HEK293 (cell line): ENCODE results near the gene PHKG1.

Experiments
- EGR2 ChIP-seq: fragments of 450-650 bp; formaldehyde crosslinking; IDR thresholded peaks from 2 replicates; pipeline ENCODE4 v1.5.1; 2016; ENCODE audit warnings: low read depth, missing biosample characterization, missing genetic modification characterization
- GLI4 ChIP-seq: fragments of 450-650 bp; formaldehyde crosslinking; IDR thresholded peaks from 2 replicates; pipeline ENCODE4 v1.5.1; 2016; ENCODE audit warnings: missing biosample characterization, missing genetic modification characterization
- KLF1 ChIP-seq: fragments of 450-650 bp; formaldehyde crosslinking; IDR thresholded peaks from 2 replicates; pipeline ENCODE4 v1.5.1; 2016; ENCODE audit warnings: missing biosample characterization, missing genetic modification characterization
- KLF16 ChIP-seq: fragments of 450-650 bp; formaldehyde crosslinking; IDR thresholded peaks from 2 replicates; pipeline ENCODE4 v1.5.1; 2017; ENCODE audit warnings: missing biosample characterization, missing genetic modification characterization
- KLF17 ChIP-seq: fragments of 450-650 bp; formaldehyde crosslinking; IDR thresholded peaks from 2 replicates; pipeline ENCODE4 v1.5.1; 2016; ENCODE audit warnings: missing biosample characterization, missing genetic modification characterization
- KLF7 ChIP-seq: fragments of 450-650 bp; formaldehyde crosslinking; IDR thresholded peaks from 2 replicates; pipeline ENCODE4 v1.5.1; 2016; ENCODE audit warnings: missing biosample characterization, missing genetic modification characterization, borderline replicate concordance
- KLF8 ChIP-seq: fragments of 450-650 bp; formaldehyde crosslinking; IDR thresholded peaks from 2 replicates; pipeline ENCODE4 v1.5.1; 2016; ENCODE audit warnings: missing biosample characterization, missing genetic modification characterization
- PRDM10 ChIP-seq: fragments of 450-650 bp; formaldehyde crosslinking; IDR thresholded peaks from 2 replicates; pipeline ENCODE4 v1.5.1; 2016; ENCODE audit warnings: missing biosample characterization, missing genetic modification characterization
- SCRT1 ChIP-seq: fragments of 450-650 bp; formaldehyde crosslinking; IDR thresholded peaks from 2 replicates; pipeline ENCODE4 v1.5.1; 2016; ENCODE audit warnings: missing biosample characterization, missing genetic modification characterization, borderline replicate concordance
- SETDB1 ChIP-seq: IDR thresholded peaks from one replicate; pipeline ENCODE4 v1.6.1; 2017; ENCODE audit warnings: mild to moderate bottlenecking, low read length, moderate library complexity, mixed read lengths; ENCODE audit not compliant: insufficient read length
- SP7 ChIP-seq: fragments of 450-650 bp; formaldehyde crosslinking; IDR thresholded peaks from 2 replicates; pipeline ENCODE4 v1.5.1; 2016; ENCODE audit warnings: missing biosample characterization, missing genetic modification characterization
- ZFP69B ChIP-seq: fragments of 450-650 bp; formaldehyde crosslinking; IDR thresholded peaks from 2 replicates; pipeline ENCODE4 v1.5.1; 2016; ENCODE audit warnings: missing biosample characterization, missing genetic modification characterization
- ZNF155 ChIP-seq: fragments of 450-650 bp; formaldehyde crosslinking; IDR thresholded peaks from 2 replicates; pipeline ENCODE4 v1.5.1; 2016; ENCODE audit warnings: missing biosample characterization, missing genetic modification characterization
- ZNF266 ChIP-seq: fragments of 450-650 bp; formaldehyde crosslinking; IDR thresholded peaks from 2 replicates; pipeline ENCODE4 v1.5.1; 2016; ENCODE audit warnings: missing biosample characterization, missing genetic modification characterization, low read depth
- ZNF404 ChIP-seq: fragments of 450-650 bp; formaldehyde crosslinking; IDR thresholded peaks from 2 replicates; pipeline ENCODE4 v1.5.1; 2017; ENCODE audit warnings: missing biosample characterization, missing genetic modification characterization
- ZNF529 ChIP-seq: fragments of 450-650 bp; formaldehyde crosslinking; IDR thresholded peaks from 2 replicates; pipeline ENCODE4 v1.5.1; 2017; ENCODE audit warnings: missing genetic modification characterization, missing biosample characterization; ENCODE audit not compliant: insufficient replicate concordance
- ZNF530 ChIP-seq: fragments of 450-650 bp; formaldehyde crosslinking; IDR thresholded peaks from 2 replicates; pipeline ENCODE4 v1.5.1; 2016; ENCODE audit warnings: low read depth, missing biosample characterization, missing genetic modification characterization
- ZNF560 ChIP-seq: fragments of 450-650 bp; formaldehyde crosslinking; IDR thresholded peaks from 2 replicates; pipeline ENCODE4 v1.5.1; 2017; ENCODE audit warnings: missing biosample characterization, missing genetic modification characterization, borderline replicate concordance
- ZNF776 ChIP-seq: fragments of 450-650 bp; formaldehyde crosslinking; IDR thresholded peaks from 2 replicates; pipeline ENCODE4 v1.5.0; 2017; ENCODE audit warnings: missing biosample characterization, missing genetic modification characterization, borderline replicate concordance
- ZXDB ChIP-seq: fragments of 450-650 bp; formaldehyde crosslinking; IDR thresholded peaks from 2 replicates; pipeline ENCODE4 v1.5.1; 2016; ENCODE audit warnings: missing biosample characterization, missing genetic modification characterization
- TF ChIP-seq, protein P1 (sequence below): fragments of 450-650 bp; formaldehyde crosslinking; IDR thresholded peaks from 2 replicates; pipeline ENCODE4 v1.5.1; 2016; ENCODE audit warnings: missing biosample characterization, missing genetic modification characterization
- TF ChIP-seq, protein P2 (sequence below): fragments of 450-650 bp; formaldehyde crosslinking; optimal IDR thresholded peaks from 2 replicates; pipeline ENCODE3; 2016; ENCODE audit warnings: missing biosample characterization, mild to moderate bottlenecking, missing genetic modification characterization
- TF ChIP-seq, protein P3 (sequence below): fragments of 450-650 bp; formaldehyde crosslinking; IDR thresholded peaks from 2 replicates; pipeline ENCODE4 v1.5.1; 2016; ENCODE audit warnings: missing biosample characterization, missing genetic modification characterization
- TF ChIP-seq, protein P4 (sequence below): fragments of 450-650 bp; formaldehyde crosslinking; conservative IDR thresholded peaks from 2 replicates; pipeline ENCODE4 v1.5.1; 2016; ENCODE audit warnings: low read depth, missing biosample characterization, missing genetic modification characterization

PHKG1 gene

GRCh38 chr7:56051339-56052191, 41.2 kb downstream of the PHKG1 start, which contains the start of the genes CCT6A and PSPH (continued):
- 0 out of 2 replicates have a peak, but pooled peaks have one; percentile 42 for TF ChIP-seq KLF17 (tag by site-specific recombination)
- TF ChIP-seq, protein P1, sequence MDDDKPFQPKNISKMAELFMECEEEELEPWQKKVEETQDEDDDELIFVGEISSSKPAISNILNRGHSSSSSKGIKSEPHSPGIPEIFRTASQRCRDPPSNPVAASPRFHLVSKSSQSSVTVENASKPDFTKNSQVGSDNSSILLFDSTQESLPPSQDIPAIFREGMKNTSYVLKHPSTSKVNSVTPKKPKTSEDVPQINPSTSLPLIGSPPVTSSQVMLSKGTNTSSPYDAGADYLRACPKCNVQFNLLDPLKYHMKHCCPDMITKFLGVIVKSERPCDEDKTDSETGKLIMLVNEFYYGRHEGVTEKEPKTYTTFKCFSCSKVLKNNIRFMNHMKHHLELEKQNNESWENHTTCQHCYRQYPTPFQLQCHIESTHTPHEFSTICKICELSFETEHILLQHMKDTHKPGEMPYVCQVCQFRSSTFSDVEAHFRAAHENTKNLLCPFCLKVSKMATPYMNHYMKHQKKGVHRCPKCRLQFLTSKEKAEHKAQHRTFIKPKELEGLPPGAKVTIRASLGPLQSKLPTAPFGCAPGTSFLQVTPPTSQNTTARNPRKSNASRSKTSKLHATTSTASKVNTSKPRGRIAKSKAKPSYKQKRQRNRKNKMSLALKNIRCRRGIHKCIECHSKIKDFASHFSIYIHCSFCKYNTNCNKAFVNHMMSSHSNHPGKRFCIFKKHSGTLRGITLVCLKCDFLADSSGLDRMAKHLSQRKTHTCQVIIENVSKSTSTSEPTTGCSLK (tag by site-specific recombination) = no peak
- no peak for TF ChIP-seq ZNF776
- TF ChIP-seq ZNF155 (tag by site-specific recombination) = no peak
- peak; percentile 82 for TF ChIP-seq KLF8 (tag by site-specific recombination)
- TF ChIP-seq, protein P2, sequence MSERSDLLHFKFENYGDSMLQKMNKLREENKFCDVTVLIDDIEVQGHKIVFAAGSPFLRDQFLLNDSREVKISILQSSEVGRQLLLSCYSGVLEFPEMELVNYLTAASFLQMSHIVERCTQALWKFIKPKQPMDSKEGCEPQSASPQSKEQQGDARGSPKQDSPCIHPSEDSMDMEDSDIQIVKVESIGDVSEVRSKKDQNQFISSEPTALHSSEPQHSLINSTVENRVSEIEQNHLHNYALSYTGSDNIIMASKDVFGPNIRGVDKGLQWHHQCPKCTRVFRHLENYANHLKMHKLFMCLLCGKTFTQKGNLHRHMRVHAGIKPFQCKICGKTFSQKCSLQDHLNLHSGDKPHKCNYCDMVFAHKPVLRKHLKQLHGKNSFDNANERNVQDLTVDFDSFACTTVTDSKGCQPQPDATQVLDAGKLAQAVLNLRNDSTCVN (tag by site-specific recombination) = peak; percentile 90
- peak; percentile 79 for TF ChIP-seq ZXDB (tag by site-specific recombination)
- no peak for TF ChIP-seq ZNF560 (tag by site-specific recombination)
- TF ChIP-seq, protein P3, sequence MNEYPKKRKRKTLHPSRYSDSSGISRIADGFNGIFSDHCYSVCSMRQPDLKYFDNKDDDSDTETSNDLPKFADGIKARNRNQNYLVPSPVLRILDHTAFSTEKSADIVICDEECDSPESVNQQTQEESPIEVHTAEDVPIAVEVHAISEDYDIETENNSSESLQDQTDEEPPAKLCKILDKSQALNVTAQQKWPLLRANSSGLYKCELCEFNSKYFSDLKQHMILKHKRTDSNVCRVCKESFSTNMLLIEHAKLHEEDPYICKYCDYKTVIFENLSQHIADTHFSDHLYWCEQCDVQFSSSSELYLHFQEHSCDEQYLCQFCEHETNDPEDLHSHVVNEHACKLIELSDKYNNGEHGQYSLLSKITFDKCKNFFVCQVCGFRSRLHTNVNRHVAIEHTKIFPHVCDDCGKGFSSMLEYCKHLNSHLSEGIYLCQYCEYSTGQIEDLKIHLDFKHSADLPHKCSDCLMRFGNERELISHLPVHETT = no peak
- 0 out of 2 replicates have a peak, but pooled peaks have one; percentile 18 for TF ChIP-seq KLF16
- TF ChIP-seq ZNF529 (tag by site-specific recombination) = no peak
- TF ChIP-seq EGR2 (tag by site-specific recombination) = peak; percentile 76
- TF ChIP-seq KLF7 = no peak
- 0 out of 2 replicates have a peak, but pooled peaks have one; percentile 24 for TF ChIP-seq KLF1
- TF ChIP-seq PRDM10 = peak; percentile 50
- no peak for TF ChIP-seq SCRT1
- TF ChIP-seq GLI4 (tag by site-specific recombination) = peak; percentile 94
- TF ChIP-seq ZFP69B (tag by site-specific recombination) = peak; percentile 47; the same call in 1 of the 2 replicates
- no peak for TF ChIP-seq ZNF404
- TF ChIP-seq ZNF266 (tag by site-specific recombination) = no peak
- TF ChIP-seq SETDB1 = no peak
- TF ChIP-seq, protein P4, sequence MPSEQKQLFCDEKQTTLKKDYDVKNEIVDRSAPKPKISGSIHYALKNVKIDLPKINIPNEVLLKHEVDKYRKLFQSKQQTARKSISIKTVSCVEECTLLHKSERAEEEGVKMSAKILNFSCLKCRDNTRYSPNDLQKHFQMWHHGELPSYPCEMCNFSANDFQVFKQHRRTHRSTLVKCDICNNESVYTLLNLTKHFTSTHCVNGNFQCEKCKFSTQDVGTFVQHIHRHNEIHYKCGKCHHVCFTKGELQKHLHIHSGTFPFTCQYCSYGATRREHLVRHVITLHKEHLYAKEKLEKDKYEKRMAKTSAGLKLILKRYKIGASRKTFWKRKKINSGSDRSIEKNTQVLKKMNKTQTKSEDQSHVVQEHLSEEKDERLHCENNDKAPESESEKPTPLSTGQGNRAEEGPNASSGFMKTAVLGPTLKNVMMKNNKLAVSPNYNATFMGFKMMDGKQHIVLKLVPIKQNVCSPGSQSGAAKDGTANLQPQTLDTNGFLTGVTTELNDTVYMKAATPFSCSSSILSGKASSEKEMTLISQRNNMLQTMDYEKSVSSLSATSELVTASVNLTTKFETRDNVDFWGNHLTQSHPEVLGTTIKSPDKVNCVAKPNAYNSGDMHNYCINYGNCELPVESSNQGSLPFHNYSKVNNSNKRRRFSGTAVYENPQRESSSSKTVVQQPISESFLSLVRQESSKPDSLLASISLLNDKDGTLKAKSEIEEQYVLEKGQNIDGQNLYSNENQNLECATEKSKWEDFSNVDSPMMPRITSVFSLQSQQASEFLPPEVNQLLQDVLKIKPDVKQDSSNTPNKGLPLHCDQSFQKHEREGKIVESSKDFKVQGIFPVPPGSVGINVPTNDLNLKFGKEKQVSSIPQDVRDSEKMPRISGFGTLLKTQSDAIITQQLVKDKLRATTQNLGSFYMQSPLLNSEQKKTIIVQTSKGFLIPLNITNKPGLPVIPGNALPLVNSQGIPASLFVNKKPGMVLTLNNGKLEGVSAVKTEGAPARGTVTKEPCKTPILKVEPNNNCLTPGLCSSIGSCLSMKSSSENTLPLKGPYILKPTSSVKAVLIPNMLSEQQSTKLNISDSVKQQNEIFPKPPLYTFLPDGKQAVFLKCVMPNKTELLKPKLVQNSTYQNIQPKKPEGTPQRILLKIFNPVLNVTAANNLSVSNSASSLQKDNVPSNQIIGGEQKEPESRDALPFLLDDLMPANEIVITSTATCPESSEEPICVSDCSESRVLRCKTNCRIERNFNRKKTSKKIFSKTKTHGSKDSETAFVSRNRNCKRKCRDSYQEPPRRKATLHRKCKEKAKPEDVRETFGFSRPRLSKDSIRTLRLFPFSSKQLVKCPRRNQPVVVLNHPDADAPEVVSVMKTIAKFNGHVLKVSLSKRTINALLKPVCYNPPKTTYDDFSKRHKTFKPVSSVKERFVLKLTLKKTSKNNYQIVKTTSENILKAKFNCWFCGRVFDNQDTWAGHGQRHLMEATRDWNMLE (tag by site-specific recombination) = no peak
- TF ChIP-seq SP7 (tag by site-specific recombination) = 0 out of 2 replicates have a peak, but pooled peaks have one; percentile 32
- TF ChIP-seq ZNF530 (tag by site-specific recombination) = no peak
